Epidermal melanocyte (primary cell): ENCODE data around the gene ADCY5.
"Not testable (repeated sequence)": the region's sequence is repeated elsewhere in the genome, so short reads cannot be mapped to it uniquely, and the experiment has no call there.

Experiments
- DNase-seq: peaks from one replicate; pipeline ENCODE4 v3.0.0; 2011; ENCODE audit warnings: low spot score; ENCODE audit not compliant: insufficient read length

The ADCY5 gene

GRCh38 chr3:123448536-123449101 lies at the start of gene ADCY5:
Gene ADCY5, minus strand, starts transcription at chr3:123449090. Its CDS starts 545 bp downstream, at chr3:123448545.
- no peak for DNase-seq

GRCh38 chr3:123493912-123494311 lies 45.0 kb upstream of the ADCY5 start:
- no peak for DNase-seq

GRCh38 chr3:123491966-123492587 lies 43.2 kb upstream of the ADCY5 start:
- no peak for DNase-seq

GRCh38 chr3:123489400-123490004 lies 40.6 kb upstream of the ADCY5 start:
- peak; percentile 73 for DNase-seq

GRCh38 chr3:123488645-123489347 lies 39.9 kb upstream of the ADCY5 start:
- DNase-seq = no peak

- DNase-seq = not testable (repeated sequence)
Observed at GRCh38 chr3:123487063-123487462, 38.2 kb upstream of the ADCY5 start.

GRCh38 chr3:123486460-123486859 lies 37.6 kb upstream of the ADCY5 start:
- no peak for DNase-seq

GRCh38 chr3:123485551-123485950 lies 36.7 kb upstream of the ADCY5 start:
- DNase-seq = no peak

GRCh38 chr3:123483146-123483545 lies 34.3 kb upstream of the ADCY5 start:
- DNase-seq = no peak

GRCh38 chr3:123481722-123482457 lies 33.0 kb upstream of the ADCY5 start:
- no peak for DNase-seq

GRCh38 chr3:123481071-123481470 lies 32.2 kb upstream of the ADCY5 start:
- no peak for DNase-seq

- DNase-seq = no peak
Observed at GRCh38 chr3:123480428-123480827, 31.5 kb upstream of the ADCY5 start.

- DNase-seq = no peak
Observed at GRCh38 chr3:123479891-123480290, 31.0 kb upstream of the ADCY5 start.

GRCh38 chr3:123478314-123478713 lies 29.4 kb upstream of the ADCY5 start:
- DNase-seq = no peak

GRCh38 chr3:123476967-123477750 lies 28.3 kb upstream of the ADCY5 start:
- no peak for DNase-seq

GRCh38 chr3:123475786-123476185 lies 26.9 kb upstream of the ADCY5 start:
- no peak for DNase-seq

GRCh38 chr3:123471106-123471505 lies 22.2 kb upstream of the ADCY5 start:
- DNase-seq = no peak

GRCh38 chr3:123469323-123469995 lies 20.6 kb upstream of the ADCY5 start:
- DNase-seq = no peak

- no peak for DNase-seq
Observed at GRCh38 chr3:123467046-123467445, 18.2 kb upstream of the ADCY5 start.

GRCh38 chr3:123464211-123464610 lies 15.3 kb upstream of the ADCY5 start:
- DNase-seq = no peak
